IMR-90 (cell line): ENCODE data around the gene MPV17. TPM values are rescaled to one million over a fixed set of nuclear protein-coding genes. Genes with fewer than 3 reads are reported as not detected.

Experiments used
- ATAC-seq: fragments of 200-7000 bp; cut with Tn5 transposase; 2 replicates; pipeline ENCODE4 v1.9.1; 2020; ENCODE audit warnings: low read depth, mild to moderate bottlenecking, moderate library complexity
- BruUV-seq: library from RNA; stranded (reverse); fragments of 400-500 nt; replicated peaks from 2 replicates; lab custom pipeline; 2021; lab: Mats Ljungman, UMichigan
- CTCF ChIA-PET: fragments of 300-600 bp; formaldehyde crosslinking; extraction: SDS; loops from one replicate; lab custom pipeline; 2021; ENCODE audit warnings: antibody characterized with exemption; lab: Yijun Ruan, JAX
- POLR2A ChIA-PET: fragments of 300-600 bp; sonication (Branson Sonifier 250); formaldehyde crosslinking; loops from one replicate; lab custom pipeline; 2022; ENCODE audit warnings: antibody characterized with exemption; ENCODE audit not compliant: unreplicated experiment; lab: Charles Lee
- DNase-seq: peaks from one replicate; pipeline ENCODE4 v3.0.0; 2013
- H2AFZ ChIP-seq: replicated peaks from 2 replicates; pipeline ENCODE3; 2013; ENCODE audit warnings: low read length, mild to moderate bottlenecking; ENCODE audit not compliant: poor library complexity
- H2AK5ac ChIP-seq: 2 replicates; pipeline ENCODE4 v1.6.1; 2013; ENCODE audit warnings: low read depth, low read length, inconsistent platforms
- H2AK9ac ChIP-seq: replicated peaks from 2 replicates; pipeline ENCODE3; 2013; ENCODE audit warnings: mild to moderate bottlenecking, low read depth, low read length, moderate library complexity; ENCODE audit not compliant: poor library complexity
- H2BK120ac ChIP-seq: 2 replicates; pipeline ENCODE4 v1.6.1; 2013; ENCODE audit warnings: low read depth, low read length, inconsistent platforms
- H2BK15ac ChIP-seq: 3 replicates; pipeline ENCODE4 v1.6.1; 2013; ENCODE audit warnings: low read depth, low read length, inconsistent platforms
- H2BK20ac ChIP-seq: 2 replicates; pipeline ENCODE4 v1.6.1; 2013; ENCODE audit warnings: low read depth, mild to moderate bottlenecking, inconsistent platforms, low read length, moderate library complexity
- H2BK5ac ChIP-seq: 2 replicates; pipeline ENCODE4 v1.6.1; 2013; ENCODE audit warnings: mild to moderate bottlenecking, low read depth, low read length, inconsistent platforms; ENCODE audit not compliant: poor library complexity, severe bottlenecking
- H3K14ac ChIP-seq: replicated peaks from 2 replicates; pipeline ENCODE4 v1.6.1; 2013; ENCODE audit warnings: low read depth, low read length, inconsistent platforms
- H3K18ac ChIP-seq: 2 replicates; pipeline ENCODE4 v1.6.1; 2013; ENCODE audit warnings: low read depth, low read length, control low read depth
- H3K23ac ChIP-seq: 2 replicates; pipeline ENCODE4 v1.6.1; 2013; ENCODE audit warnings: low read depth, low read length, inconsistent platforms
- H3K27ac ChIP-seq: 2 replicates; pipeline ENCODE4 v1.5.1; 2013; ENCODE audit warnings: mild to moderate bottlenecking, control low read depth, low read length; ENCODE audit not compliant: insufficient read depth
- H3K27me3 ChIP-seq: 2 replicates; pipeline ENCODE4 v1.6.1; 2013; ENCODE audit warnings: low read length; ENCODE audit not compliant: control insufficient read depth, insufficient read depth
- H3K36me3 ChIP-seq: 2 replicates; pipeline ENCODE4 v1.6.1; 2013; ENCODE audit warnings: low read length, mixed read lengths; ENCODE audit not compliant: control insufficient read depth, insufficient read depth
- H3K4ac ChIP-seq: 2 replicates; pipeline ENCODE4 v1.6.1; 2013; ENCODE audit warnings: low read depth, low read length, inconsistent platforms
- H3K4me1 ChIP-seq: 2 replicates; pipeline ENCODE4 v1.6.1; 2013; ENCODE audit warnings: low read length, mixed read lengths; ENCODE audit not compliant: control insufficient read depth, insufficient read depth
- H3K4me2 ChIP-seq: 2 replicates; pipeline ENCODE4 v1.6.1; 2013; ENCODE audit warnings: low read depth, mild to moderate bottlenecking, control low read depth, low read length, moderate library complexity
- H3K4me3 ChIP-seq: 2 replicates; pipeline ENCODE4 v1.5.1; 2013; ENCODE audit warnings: low read depth, mild to moderate bottlenecking, control low read depth, low read length, moderate library complexity; ENCODE audit not compliant: insufficient read depth
- H3K56ac ChIP-seq: 2 replicates; pipeline ENCODE4 v1.6.1; 2013; ENCODE audit warnings: low read length, inconsistent platforms; ENCODE audit not compliant: insufficient read depth; ENCODE audit errors: extremely low read depth
- H3K79me1 ChIP-seq, 2 experiments: 2 replicates each; pipeline ENCODE4 v1.6.1; 2013; ENCODE audit warnings: low read length in 2 of 2, inconsistent platforms in 1 of 2, low read depth in 1 of 2
- H3K9ac ChIP-seq: 2 replicates; pipeline ENCODE4 v1.6.1; 2013; ENCODE audit warnings: low read depth, low read length, control low read depth
- H3K9me1 ChIP-seq: 2 replicates; pipeline ENCODE4 v1.6.1; 2013; ENCODE audit warnings: low read length, inconsistent platforms; ENCODE audit not compliant: insufficient read depth
- H3K9me3 ChIP-seq: 2 replicates; pipeline ENCODE4 v1.6.1; 2013; ENCODE audit warnings: low read length; ENCODE audit not compliant: control insufficient read depth, insufficient read depth
- H4K20me1 ChIP-seq: 2 replicates; pipeline ENCODE4 v1.6.1; 2013; ENCODE audit warnings: low read length, inconsistent platforms; ENCODE audit not compliant: insufficient read depth
- H4K5ac ChIP-seq: 2 replicates; pipeline ENCODE4 v1.6.1; 2013; ENCODE audit warnings: mild to moderate bottlenecking, low read depth, low read length, control low read depth
- H4K8ac ChIP-seq, 2 experiments: 2 replicates each; pipeline ENCODE4 v1.6.1; 2013; ENCODE audit warnings: low read depth in 2 of 2, low read length in 2 of 2, control low read depth in 1 of 2, inconsistent platforms in 1 of 2
- H4K91ac ChIP-seq: 2 replicates; pipeline ENCODE4 v1.6.1; 2013; ENCODE audit warnings: low read depth, low read length, inconsistent platforms; ENCODE audit not compliant: insufficient read depth
- CTCF ChIP-seq: conservative IDR thresholded peaks from 2 replicates; pipeline ENCODE4 v1.5.1; 2012; ENCODE audit warnings: mild to moderate bottlenecking, low read depth, low read length, improper control_type of control experiment
- ELK1 ChIP-seq: fragments of 150-350 bp; IDR thresholded peaks from 2 replicates; pipeline ENCODE4 v1.6.1; 2016; ENCODE audit warnings: low read depth, mild to moderate bottlenecking, low read length, moderate library complexity, borderline replicate concordance
- MAFK ChIP-seq: IDR thresholded peaks from 2 replicates; pipeline ENCODE4 v1.6.1; 2012; ENCODE audit warnings: low read depth, low read length, improper control_type of control experiment
- NFE2L2 ChIP-seq: fragments of 150-350 bp; IDR thresholded peaks from 2 replicates; pipeline ENCODE4 v1.6.1; 2016; ENCODE audit warnings: low read depth, mild to moderate bottlenecking, low read length
- RCOR1 ChIP-seq: IDR thresholded peaks from 2 replicates; pipeline ENCODE4 v1.6.1; 2012; ENCODE audit warnings: mild to moderate bottlenecking, low read length, improper control_type of control experiment; ENCODE audit not compliant: insufficient replicate concordance
- WGBS, 2 experiments: methylation state at CpG; one replicate each; pipeline versions ENCODE4 v1.1.5 to v1.1.7; 2013; ENCODE audit warnings: missing lambda C conversion rate in 2 of 2; ENCODE audit not compliant: insufficient read length in 1 of 2; ENCODE audit errors: extremely low coverage in 2 of 2; 5-methylcytosine and 5-hydroxymethylcytosine counted together
- dilution Hi-C: fragments of 300-500 bp; cut with HindIII; formaldehyde crosslinking; loops from one replicate; pipeline ENCODE4 v1.14.3; 2018; ENCODE audit warnings: low sequenced_read_pairs; ENCODE audit not compliant: unreplicated experiment
- in situ Hi-C: fragments of 300-500 bp; cut with MboI; formaldehyde crosslinking; loops from 3 replicates; pipeline ENCODE4 v1.14.3; 2019; ENCODE audit warnings: low sequenced_read_pairs, inconsistent platforms, mixed read lengths
- intact Hi-C: fragments of 100-400 bp; cut with micrococcal nuclease; formaldehyde crosslinking; loops from 2 replicates; pipeline ENCODE4 v1.10.0; 2022
- polyA plus RNA-seq, 3 experiments: library from polyadenylated mRNA; depleted of rRNA; stranded (reverse); fragments of >200 nt; gene quantifications; 2 replicates each; pipeline ENCODE4 v1.2.3, GENCODE V29; 2012; ENCODE audit warnings: low replicate concordance in 1 of 3
- total RNA-seq: library from RNA; depleted of rRNA; stranded (reverse); fragments of >200 nt; gene quantifications from 2 replicates; pipeline ENCODE4 v1.2.3, GENCODE V29; 2012

MPV17 gene
- total and polyA plus RNA-seq, 2 of the 4 experiments (the other 2 are of a cell fraction), result 70.4 to 160 TPM

- no peak overlapping the region for H3K4ac ChIP-seq
- in situ Hi-C loops, result no loop called here
- H4K8ac ChIP-seq, result no peak overlapping the region
- WGBS, 2 experiments, result no CpG with 5 or more reads among the region's 4 CpGs
- H3K56ac ChIP-seq, result no peak overlapping the region
- peaks cover 10% of the 10 kb centered on the region for H3K4me1 ChIP-seq
- H3K9ac ChIP-seq, result no peak overlapping the region
- intact Hi-C loops, result no loop called here
- dilution Hi-C loops, result no loop called here
- no peak overlapping the region for H4K5ac ChIP-seq
- no peaks in the 10 kb centered on the region; the same call in 1 of the 2 replicates for H4K20me1 ChIP-seq
- no TSS peak for BruUV-seq
- no peak overlapping the region for H3K27ac ChIP-seq
- ATAC-seq (no peak), DNase-seq (no peak)
- H3K36me3 ChIP-seq, result no peaks in the 10 kb centered on the region
- H3K4me2 ChIP-seq, result no peak overlapping the region
- H3K4me3 ChIP-seq, result no peak overlapping the region
- no peak overlapping the region for H2AK5ac ChIP-seq
- H4K91ac ChIP-seq, result no peak overlapping the region
- H2AK9ac ChIP-seq, result no peak overlapping the region
- no peak overlapping the region for H2BK20ac ChIP-seq
- no peak overlapping the region for H2AFZ ChIP-seq
- H3K23ac ChIP-seq, result no peak overlapping the region
- H3K79me1 ChIP-seq, result no peaks in the 10 kb centered on the region
- CTCF ChIA-PET, result interaction anchor here (1.7 kb wide), 1 partner anchor 17 kb away, joined by 6 read pairs; no protein-coding TSS in a partner anchor
- H2BK5ac ChIP-seq, result no peak overlapping the region
- H3K27me3 ChIP-seq, result peaks cover 8% of the 10 kb centered on the region
- TF ChIP-seq ELK1, result no peak
- no peak for TF ChIP-seq CTCF
- TF ChIP-seq NFE2L2, result no peak
- no peak for TF ChIP-seq RCOR1
- no peak for TF ChIP-seq MAFK
- no peak overlapping the region for H2BK120ac ChIP-seq
- POLR2A ChIA-PET, result no interaction called here
- H2BK15ac ChIP-seq, result no peak overlapping the region
- no peak overlapping the region for H3K18ac ChIP-seq
- no peaks in the 10 kb centered on the region for H3K9me3 ChIP-seq
- H3K9me1 ChIP-seq, result peaks cover 13% of the 10 kb centered on the region
- H3K14ac ChIP-seq, result no peak overlapping the region
Observed at GRCh38 chr2:27296481-27296880, 26.4 kb downstream of the MPV17 start.
